IPS DF 19.7 (cell line): ENCODE data around the gene CDV3.

Experiments used
- DNase-seq: peaks from one replicate; pipeline ENCODE4 v3.0.0-alpha.2; 2013; ENCODE audit warnings: low read depth, low spot score

The CDV3 gene

DNA sequence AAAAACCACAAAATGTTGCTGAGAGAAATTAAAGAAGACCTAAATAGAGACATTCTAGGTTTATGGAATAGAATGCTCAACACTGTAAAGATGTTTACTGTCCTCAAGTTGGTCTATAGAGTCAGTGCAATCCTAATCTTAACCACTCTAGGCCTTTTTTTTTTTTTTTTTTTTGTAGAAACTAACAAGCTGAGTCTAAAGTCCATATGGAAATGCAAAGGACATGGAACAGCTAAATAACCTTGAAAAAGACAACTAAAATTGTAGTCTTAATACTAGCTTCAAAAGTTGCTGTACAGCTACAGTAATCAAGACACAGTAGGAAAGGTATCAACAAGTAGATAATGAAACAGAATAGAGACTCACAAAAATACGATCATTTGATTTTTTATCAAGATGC is 32.9 kb downstream of the CDV3 start:
- no peak for DNase-seq

DNA sequence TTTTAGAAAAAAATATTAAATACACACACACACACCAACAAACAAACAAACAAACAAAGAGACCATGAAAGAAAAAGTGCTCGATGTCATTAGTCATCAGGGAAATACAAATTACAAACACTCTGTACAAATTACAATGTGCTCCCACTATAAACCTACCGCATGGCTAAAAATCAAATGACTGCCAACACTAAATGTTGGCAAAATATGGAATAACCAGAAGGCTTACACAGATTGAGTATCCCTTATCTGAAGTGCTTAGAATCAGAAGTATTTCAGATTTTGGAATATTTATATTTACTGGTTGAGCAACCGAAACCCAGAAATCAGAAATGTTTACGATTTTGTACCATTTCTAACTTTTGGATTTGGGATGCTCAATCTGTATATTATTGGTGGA is 33.4 kb downstream of the CDV3 start:
- no peak for DNase-seq

- DNase-seq, result no peak
Observed at GRCh38 chr3:133607816-133608215, 34.3 kb downstream of the CDV3 start.

GRCh38 chr3:133608388-133608787 is 34.9 kb downstream of the CDV3 start:
- no peak for DNase-seq

DNA sequence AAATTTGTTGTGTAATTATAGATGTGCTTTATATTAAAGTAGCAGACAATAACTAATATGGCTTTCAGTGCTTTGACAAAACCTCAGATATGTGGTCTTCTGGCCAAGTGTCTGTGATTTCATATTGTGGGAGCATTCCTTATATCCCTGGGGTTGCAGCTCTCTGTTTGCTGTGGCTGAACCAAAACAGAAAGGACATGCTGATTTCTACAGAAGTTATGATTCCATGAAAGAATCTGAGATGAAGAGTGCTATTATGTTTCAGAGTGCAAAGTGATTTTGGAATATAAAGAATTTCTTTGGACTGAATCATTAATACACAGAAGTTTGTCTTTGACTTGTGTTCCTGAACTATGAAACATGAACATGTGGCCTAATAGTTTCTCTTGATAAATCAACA is 36.5 kb downstream of the CDV3 start:
- no peak for DNase-seq

DNA sequence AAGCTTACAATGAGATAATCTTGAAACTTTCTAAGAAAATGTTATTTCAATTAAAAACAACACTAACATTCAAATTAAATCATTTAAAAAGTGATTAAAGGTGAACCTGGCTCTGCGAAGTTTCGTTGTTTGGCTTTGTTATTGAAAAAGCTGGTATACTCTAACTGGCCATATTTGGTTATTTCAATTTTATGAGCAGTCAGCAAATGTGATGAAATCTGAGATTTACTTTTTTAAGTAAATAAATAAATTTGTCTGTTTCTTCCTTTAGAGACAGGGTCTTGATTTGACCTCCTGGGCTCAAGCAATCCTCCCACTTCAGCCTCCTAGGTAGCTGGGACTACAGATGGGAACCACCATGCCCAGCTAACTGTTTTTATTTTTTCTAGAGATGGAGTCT is 38.0 kb downstream of the CDV3 start:
- no peak for DNase-seq

DNA sequence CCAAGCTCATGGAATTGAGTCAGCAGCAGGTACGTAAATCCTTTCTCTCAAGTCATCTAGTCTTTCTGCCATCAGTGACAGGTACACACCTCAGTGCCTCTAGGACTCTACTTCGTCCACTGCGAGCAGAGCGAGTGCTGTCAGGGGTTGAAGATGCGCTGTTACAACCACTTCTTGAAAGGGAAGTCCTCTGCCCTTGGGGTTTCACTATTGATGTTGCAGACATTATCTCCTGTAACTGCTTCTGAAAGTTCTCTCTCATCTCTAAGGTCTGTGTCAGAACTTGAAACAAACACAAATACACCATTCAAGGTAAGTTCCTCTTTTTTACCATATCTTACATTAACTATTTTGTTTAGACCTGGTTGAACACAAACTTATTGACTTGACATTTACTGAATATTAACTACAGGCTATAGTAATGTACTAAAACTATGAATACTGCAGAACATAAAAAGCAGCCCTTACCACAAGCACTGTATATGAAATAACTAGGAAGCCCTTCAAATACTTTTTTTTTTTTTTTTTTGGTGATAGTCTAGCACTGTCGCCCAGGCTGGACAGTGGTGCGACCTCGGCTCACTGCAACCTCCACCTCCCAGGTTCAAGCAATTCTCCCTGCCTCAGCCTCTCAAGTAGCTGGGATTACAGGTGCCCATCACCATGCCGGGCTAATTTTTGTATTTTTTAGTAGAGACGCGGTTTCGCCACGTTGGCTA is 46.7 kb downstream of the CDV3 start:
- no peak for DNase-seq

DNA sequence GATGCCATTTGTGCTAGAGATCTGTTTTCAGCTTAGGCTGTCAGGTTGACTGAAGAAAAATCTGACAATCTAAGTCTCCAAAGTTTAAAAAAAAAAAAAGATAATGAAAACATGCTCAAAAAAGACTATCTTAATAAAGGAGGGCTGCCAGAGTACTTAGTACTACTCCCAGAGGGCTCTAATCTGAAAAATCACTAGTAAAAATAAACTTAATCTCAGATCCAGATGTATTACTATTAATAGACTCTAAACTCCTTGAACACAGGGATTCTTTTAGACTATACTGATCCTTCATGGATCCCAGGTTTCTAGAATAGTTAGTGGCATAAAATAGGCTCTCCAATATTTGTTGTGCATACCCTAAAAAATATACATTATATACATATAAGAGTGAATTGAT is 54.3 kb downstream of the CDV3 start:
- DNase-seq, result no peak

GRCh38 chr3:133629146-133629545 is 55.7 kb downstream of the CDV3 start:
- no peak for DNase-seq

DNA sequence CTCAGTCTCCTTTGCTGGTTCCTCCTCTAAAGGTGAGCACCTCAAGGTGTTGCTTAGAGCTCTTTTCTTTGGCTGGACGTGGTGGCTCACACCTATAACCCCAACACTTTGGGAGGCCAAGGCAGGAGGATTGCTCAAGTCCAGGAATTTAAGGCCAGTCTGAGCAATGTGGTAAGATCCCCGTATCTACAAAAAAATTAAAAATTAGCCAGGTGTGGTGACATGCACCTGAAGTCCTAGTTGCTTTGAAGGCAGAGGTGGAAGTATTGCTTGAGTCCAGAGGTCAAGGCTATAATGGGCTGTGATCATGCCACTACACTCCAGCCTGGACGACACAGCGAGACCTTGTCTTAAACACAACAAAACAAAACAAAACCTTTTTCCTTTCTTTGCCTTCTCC is 60.0 kb downstream of the CDV3 start:
- DNase-seq, result no peak
